ENCODE data around the gene VPS8.

The VPS8 gene

GRCh38 chr3:184781801-184782200, 30.2 kb upstream of the VPS8 start:
- DNase-seq (ENCODE audit: low spot score) = no peak

- no peak for DNase-seq (ENCODE audit: low spot score)
Observed at GRCh38 chr3:184783319-184783718, 28.6 kb upstream of the VPS8 start.

- DNase-seq (ENCODE audit: low spot score) = no peak
Observed at GRCh38 chr3:184784731-184785500, 27.1 kb upstream of the VPS8 start.

GRCh38 chr3:184785890-184786279, 26.1 kb upstream of the VPS8 start:
- DNase-seq (ENCODE audit: low spot score) = no peak

- no peak for DNase-seq (ENCODE audit: low spot score)
Observed at GRCh38 chr3:184786280-184786941, 25.6 kb upstream of the VPS8 start.

- DNase-seq (ENCODE audit: low spot score) = peak; percentile 82
Observed at GRCh38 chr3:184788751-184789150, 23.2 kb upstream of the VPS8 start.

- DNase-seq (ENCODE audit: low spot score) = no peak
Observed at GRCh38 chr3:184789314-184789998, 22.5 kb upstream of the VPS8 start.

GRCh38 chr3:184791171-184791570, 20.8 kb upstream of the VPS8 start:
- DNase-seq (ENCODE audit: low spot score) = no peak

- no peak for DNase-seq (ENCODE audit: low spot score)
Observed at GRCh38 chr3:184795522-184796190, 16.3 kb upstream of the VPS8 start.

- DNase-seq (ENCODE audit: low spot score) = no peak
Observed at GRCh38 chr3:184796551-184796950, 15.4 kb upstream of the VPS8 start.

GRCh38 chr3:184796954-184797353, 15.0 kb upstream of the VPS8 start:
- no peak for DNase-seq (ENCODE audit: low spot score)

GRCh38 chr3:184798120-184798519, 13.8 kb upstream of the VPS8 start:
- no peak for DNase-seq (ENCODE audit: low spot score)

- DNase-seq (ENCODE audit: low spot score) = no peak
Observed at GRCh38 chr3:184800349-184800930, 11.5 kb upstream of the VPS8 start.

- DNase-seq (ENCODE audit: low spot score) = no peak
Observed at GRCh38 chr3:184801241-184801785, 10.7 kb upstream of the VPS8 start.

GRCh38 chr3:184802150-184802549, 9.8 kb upstream of the VPS8 start:
- DNase-seq (ENCODE audit: low spot score) = no peak

GRCh38 chr3:184804801-184805200, 7.2 kb upstream of the VPS8 start:
- DNase-seq (ENCODE audit: low spot score) = no peak

GRCh38 chr3:184805351-184806038, 6.5 kb upstream of the VPS8 start:
- peak; percentile 66 for DNase-seq (ENCODE audit: low spot score)

- DNase-seq (ENCODE audit: low spot score) = no peak
Observed at GRCh38 chr3:184806567-184807271, 5.2 kb upstream of the VPS8 start.

- DNase-seq (ENCODE audit: low spot score) = no peak
Observed at GRCh38 chr3:184807549-184807948, 4.4 kb upstream of the VPS8 start.

- DNase-seq (ENCODE audit: low spot score) = peak; percentile 17
Observed at GRCh38 chr3:184808021-184808420, 3.9 kb upstream of the VPS8 start.

- DNase-seq (ENCODE audit: low spot score) = no peak
Observed at GRCh38 chr3:184810146-184810545, 1.8 kb upstream of the VPS8 start.
